CD14-positive monocyte (primary cell): ENCODE results near the gene UBASH3B. TPM values are rescaled to one million over a fixed set of nuclear protein-coding genes. Genes with fewer than 3 reads are reported as not detected.
A peak's percentile ranks its signal among the peaks of the same experiment; 100 is the strongest.

Experiments used
- DNase-seq, 3 donors: peaks; one replicate each; pipeline ENCODE4 v3.0.0-alpha.2; 2011 to 2022
- H2AFZ ChIP-seq: 2 replicates; pipeline ENCODE4 v1.6.0; 2012; ENCODE audit warnings: mild to moderate bottlenecking, low read depth, low read length, inconsistent platforms; ENCODE audit not compliant: insufficient read depth, poor library complexity, severe bottlenecking
- H3K27ac ChIP-seq, 2 donors: 1 replicate in 1 of 2; 2 replicates in 1 of 2; pipeline ENCODE4 v1.5.1; 2012 to 2013; ENCODE audit warnings: low read length in 2 of 2, control low read depth in 1 of 2, inconsistent platforms in 1 of 2, low read depth in 1 of 2, mild to moderate bottlenecking in 1 of 2
- H3K27me3 ChIP-seq, 2 donors: one replicate each; pipeline versions ENCODE4 v1.6.0 to v1.6.1; 2011 to 2013; ENCODE audit warnings: low read length in 2 of 2; ENCODE audit not compliant: control insufficient read depth in 2 of 2, insufficient read depth in 2 of 2
- H3K36me3 ChIP-seq, 2 donors: replicated peaks in 1 of 2; 1 replicate in 1 of 2; 2 replicates in 1 of 2; pipeline versions ENCODE4 v1.5.1 to v1.6.1; 2012 to 2013; ENCODE audit warnings: low read length in 2 of 2, control low read depth in 1 of 2, inconsistent platforms in 1 of 2, mild to moderate bottlenecking in 1 of 2; ENCODE audit not compliant: insufficient read depth in 2 of 2, control insufficient read depth in 1 of 2
- H3K4me1 ChIP-seq, 2 donors: 1 replicate in 1 of 2; 2 replicates in 1 of 2; pipeline versions ENCODE4 v1.5.1 to v1.6.1; 2012 to 2013; ENCODE audit warnings: low read length in 2 of 2, control low read depth in 1 of 2, inconsistent platforms in 1 of 2, mild to moderate bottlenecking in 1 of 2, moderate library complexity in 1 of 2; ENCODE audit not compliant: insufficient read depth in 2 of 2, control insufficient read depth in 1 of 2
- H3K4me2 ChIP-seq: replicated peaks from 2 replicates; pipeline ENCODE3; 2012; ENCODE audit warnings: low read length, moderate library complexity, mild to moderate bottlenecking; ENCODE audit not compliant: poor library complexity, severe bottlenecking; ENCODE audit errors: extremely low read depth
- H3K4me3 ChIP-seq, 3 experiments: fragments of 200-600 bp in 1 of 3; sonication (generic) in 1 of 3; replicated peaks in 1 of 3; 1 replicate in 2 of 3; 2 replicates in 1 of 3; pipeline ENCODE4 v1.5.1; 2011 to 2013; ENCODE audit warnings: low read length in 3 of 3, mild to moderate bottlenecking in 3 of 3, control low read depth in 2 of 3, low read depth in 2 of 3, inconsistent platforms in 1 of 3, moderate library complexity in 1 of 3
- H3K79me2 ChIP-seq: 2 replicates; pipeline ENCODE4 v1.6.0; 2012; ENCODE audit warnings: mild to moderate bottlenecking, control low read depth, inconsistent platforms, low read length, moderate library complexity; ENCODE audit not compliant: insufficient read depth
- H3K9ac ChIP-seq: 2 replicates; pipeline ENCODE4 v1.6.0; 2017; ENCODE audit warnings: low read length, mild to moderate bottlenecking; ENCODE audit not compliant: insufficient read depth, poor library complexity, severe bottlenecking
- H3K9me3 ChIP-seq, 2 donors: replicated peaks in 1 of 2; 1 replicate in 1 of 2; 2 replicates in 1 of 2; pipeline versions ENCODE4 v1.5.1 to v1.6.1; 2012 to 2013; ENCODE audit warnings: low read length in 2 of 2, control low read depth in 1 of 2; ENCODE audit not compliant: control insufficient read depth in 1 of 2, insufficient read depth in 1 of 2
- H4K20me1 ChIP-seq: 2 replicates; pipeline ENCODE4 v1.6.0; 2012; ENCODE audit warnings: mild to moderate bottlenecking, low read length, control low read depth, moderate library complexity; ENCODE audit not compliant: insufficient read depth
- H3K27ac Mint-ChIP-seq, 7 donors: one replicate each; pipeline ENCODE4 v1.8.0; 2020; ENCODE audit warnings: mild to moderate bottlenecking in 7 of 7, mixed read lengths in 7 of 7, moderate library complexity in 6 of 7, inconsistent platforms in 2 of 7
- H3K27me3 Mint-ChIP-seq, 3 donors: one replicate each; pipeline ENCODE4 v1.8.0; 2021 to 2022; ENCODE audit warnings: low read depth in 3 of 3, mild to moderate bottlenecking in 3 of 3, mixed read lengths in 3 of 3, moderate library complexity in 3 of 3, inconsistent platforms in 1 of 3
- H3K36me3 Mint-ChIP-seq, 2 donors: one replicate each; pipeline ENCODE4 v1.8.0; 2020; ENCODE audit warnings: mixed read lengths in 2 of 2, inconsistent platforms in 1 of 2, mild to moderate bottlenecking in 1 of 2
- H3K4me1 Mint-ChIP-seq: one replicate; pipeline ENCODE4 v1.8.0; 2020; ENCODE audit warnings: mild to moderate bottlenecking, mixed read lengths
- H3K4me3 Mint-ChIP-seq, 2 donors: one replicate each; pipeline ENCODE4 v1.8.0; 2020; ENCODE audit warnings: mild to moderate bottlenecking in 2 of 2, mixed read lengths in 2 of 2, moderate library complexity in 1 of 2
- H3K9me3 Mint-ChIP-seq, 7 donors: one replicate each; pipeline ENCODE4 v1.8.0; 2020 to 2022; ENCODE audit warnings: mixed read lengths in 7 of 7, mild to moderate bottlenecking in 6 of 7, moderate library complexity in 6 of 7, inconsistent platforms in 2 of 7
- WGBS: methylation state at CpG from one replicate; pipeline ENCODE4 v1.1.5; 2013; ENCODE audit warnings: missing lambda C conversion rate; ENCODE audit not compliant: insufficient coverage; 5-methylcytosine and 5-hydroxymethylcytosine counted together
- intact Hi-C, 2 donors: fragments of 100-400 bp; cut with micrococcal nuclease; formaldehyde crosslinking; loops; one replicate each; pipeline versions ENCODE4 v1.15.0 to v1.15.1; 2023
- polyA plus RNA-seq, 3 donors: library from polyadenylated mRNA; depleted of rRNA in 1 of 3; unstranded in 2 of 3; stranded (reverse) in 1 of 3; fragments of 300-500 nt in 2 of 3; fragments of >200 nt in 1 of 3; fragmentation: Illumina TruSeq in 2 of 3; gene quantifications; 1 replicate in 2 of 3; 2 replicates in 1 of 3; pipeline ENCODE4 v1.2.3, GENCODE V29; 2012 to 2021
- TF ChIP-seq, protein P1 (sequence below): fragments of 200-600 bp; IDR thresholded peaks from one replicate; pipeline ENCODE4 v1.8.0; 2022; ENCODE audit warnings: antibody characterized with exemption, mild to moderate bottlenecking

The UBASH3B gene
- polyA plus RNA-seq, 3 donors = 3.3 to 13.5 (median 7.1) TPM

DNA sequence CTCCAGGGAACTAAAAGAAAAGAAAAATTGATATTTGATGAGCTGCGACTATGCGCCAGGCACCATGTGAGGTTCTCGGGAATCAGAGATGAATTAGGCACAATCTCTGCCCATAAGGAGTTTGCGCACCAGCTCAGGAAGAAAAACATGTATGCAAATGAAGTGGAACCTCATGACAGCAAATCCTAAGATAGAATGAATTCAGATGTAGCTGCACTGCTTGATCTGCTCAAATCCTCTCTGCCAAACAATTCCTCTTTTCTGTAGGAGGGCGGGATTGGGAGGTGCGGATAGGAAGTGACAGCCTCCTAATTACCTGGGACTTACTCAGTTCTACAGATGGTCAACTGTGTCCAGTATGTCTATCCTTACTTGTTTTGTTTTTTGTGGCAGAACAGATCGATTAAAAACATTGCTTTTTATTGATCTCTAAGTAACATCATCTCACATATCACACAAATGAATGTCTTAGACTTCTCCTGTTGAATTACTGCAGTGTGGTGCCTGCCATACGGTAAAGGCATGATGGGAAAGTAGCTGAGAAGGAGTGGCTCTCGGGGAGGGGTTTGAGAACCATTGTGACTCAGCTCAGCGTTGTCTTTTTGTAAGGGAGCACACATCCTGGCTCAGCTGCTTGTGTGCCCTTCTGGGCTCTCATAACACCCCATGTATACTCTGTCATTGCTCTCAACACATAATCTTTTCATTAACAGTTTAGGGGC lies 196.7 kb downstream of the UBASH3B start:
- TF ChIP-seq, protein P1, sequence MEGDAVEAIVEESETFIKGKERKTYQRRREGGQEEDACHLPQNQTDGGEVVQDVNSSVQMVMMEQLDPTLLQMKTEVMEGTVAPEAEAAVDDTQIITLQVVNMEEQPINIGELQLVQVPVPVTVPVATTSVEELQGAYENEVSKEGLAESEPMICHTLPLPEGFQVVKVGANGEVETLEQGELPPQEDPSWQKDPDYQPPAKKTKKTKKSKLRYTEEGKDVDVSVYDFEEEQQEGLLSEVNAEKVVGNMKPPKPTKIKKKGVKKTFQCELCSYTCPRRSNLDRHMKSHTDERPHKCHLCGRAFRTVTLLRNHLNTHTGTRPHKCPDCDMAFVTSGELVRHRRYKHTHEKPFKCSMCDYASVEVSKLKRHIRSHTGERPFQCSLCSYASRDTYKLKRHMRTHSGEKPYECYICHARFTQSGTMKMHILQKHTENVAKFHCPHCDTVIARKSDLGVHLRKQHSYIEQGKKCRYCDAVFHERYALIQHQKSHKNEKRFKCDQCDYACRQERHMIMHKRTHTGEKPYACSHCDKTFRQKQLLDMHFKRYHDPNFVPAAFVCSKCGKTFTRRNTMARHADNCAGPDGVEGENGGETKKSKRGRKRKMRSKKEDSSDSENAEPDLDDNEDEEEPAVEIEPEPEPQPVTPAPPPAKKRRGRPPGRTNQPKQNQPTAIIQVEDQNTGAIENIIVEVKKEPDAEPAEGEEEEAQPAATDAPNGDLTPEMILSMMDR = no peak
- Mint-ChIP-seq H3K4me3 (no peak overlapping the region), H3K4me1 (peaks cover 47% of the 10 kb centered on the region), H3K27me3 (peaks cover 0 to 2% (median 1%) of the 10 kb centered on the region in 3 donors), H3K36me3 (no peaks in the 10 kb centered on the region), H3K9me3 (peaks cover 0 to 3% (median 0%) of the 10 kb centered on the region in 7 donors), H3K27ac (peak overlapping the region in 5 of 7 donors; percentile 1 to 73 (median 47))
- no peaks in the 10 kb centered on the region for H3K79me2 ChIP-seq
- intact Hi-C loops = loop anchor here (5.0 kb wide), 1 partner anchor 55 kb away; no protein-coding TSS in a partner anchor
- 100% methylated on average over 3 of the region's 10 CpGs for WGBS
- peaks cover 45 to 46% of the 10 kb centered on the region in 2 donors for H3K4me1 ChIP-seq
- no peak for DNase-seq
- no peak overlapping the region for H3K4me3 ChIP-seq
- H3K9me3 ChIP-seq = no peaks in the 10 kb centered on the region
- H4K20me1 ChIP-seq = no peaks in the 10 kb centered on the region
- no peak overlapping the region for H3K4me2 ChIP-seq
- no peak overlapping the region for H2AFZ ChIP-seq
- H3K27me3 ChIP-seq = no peaks in the 10 kb centered on the region
- peak overlapping the region in 1 of 2 donors; percentile 23 for H3K27ac ChIP-seq
- no peak overlapping the region for H3K9ac ChIP-seq
- no peaks in the 10 kb centered on the region for H3K36me3 ChIP-seq

- Mint-ChIP-seq H3K27ac (peak overlapping the region in 2 of 7 donors; percentile 1 to 37), H3K36me3 (no peaks in the 10 kb centered on the region), H3K27me3 (peaks cover 0 to 2% (median 1%) of the 10 kb centered on the region in 3 donors), H3K9me3 (peaks cover 0 to 3% (median 0%) of the 10 kb centered on the region in 7 donors), H3K4me3 (no peak overlapping the region), H3K4me1 (peaks cover 45% of the 10 kb centered on the region)
- intact Hi-C loops = loop anchor here (5.0 kb wide), 1 partner anchor 55 kb away; no protein-coding TSS in a partner anchor
- no peak overlapping the region for H3K4me3 ChIP-seq
- no peak overlapping the region for H3K9ac ChIP-seq
- peak in 2 of 3 donors; percentile 32 to 37 for DNase-seq
- peaks cover 46 to 47% of the 10 kb centered on the region in 2 donors for H3K4me1 ChIP-seq
- H3K9me3 ChIP-seq = no peaks in the 10 kb centered on the region
- H2AFZ ChIP-seq = no peak overlapping the region
- no peaks in the 10 kb centered on the region for H4K20me1 ChIP-seq
- WGBS = no CpG with 5 or more reads among the region's 5 CpGs
- H3K36me3 ChIP-seq = no peaks in the 10 kb centered on the region
- TF ChIP-seq, protein P1 = no peak
- H3K27ac ChIP-seq = peak overlapping the region in 1 of 2 donors; percentile 23
- H3K4me2 ChIP-seq = no peak overlapping the region
- H3K27me3 ChIP-seq = no peaks in the 10 kb centered on the region
- no peaks in the 10 kb centered on the region for H3K79me2 ChIP-seq
Measured at GRCh38 chr11:122852796-122853160, 197.3 kb downstream of the UBASH3B start.
